ENCODE results near the gene SLC35D1. TPM values are rescaled to one million over a fixed set of nuclear protein-coding genes. Genes with fewer than 3 reads are reported as not detected.
"Not testable (repeated sequence)": the region's sequence is repeated elsewhere in the genome, so short reads cannot be mapped to it uniquely, and the experiment has no call there.

SLC35D1 gene
- total and polyA plus RNA-seq, 7 donors = 3.9 to 22.9 (median 9.4) TPM

GRCh38 chr1:66981679-66982078 lies 72.3 kb downstream of the SLC35D1 start:
- Histone ChIP-seq H3K4me1 (peaks cover 0 to 19% (median 10%) of the 10 kb centered on the region in 4 donors), H3K36me3 (peaks cover 0 to 82% (median 7%) of the 10 kb centered on the region in 4 donors), H3K9me3 (no peaks in the 10 kb centered on the region), H3K27me3 (no peaks in the 10 kb centered on the region), H3K4me3 (peak overlapping the region; percentile 3 to 46 (median 36)), H3K27ac (peak overlapping the region; percentile 8 to 74 (median 64))
- DNase-seq = peak; percentile 74
- 17 to 32% methylated on average over 4 of the region's 4 CpGs for WGBS, 2 donors
- intact Hi-C loops (cut with DNase I) = loop anchor here (5.0 kb wide), 1 partner anchor 49 kb away; no protein-coding TSS in a partner anchor
- peak in 2 of 4 donors; percentile 17 to 30 for TF ChIP-seq POLR2AphosphoS5 (IDR thresholded peaks at IDR 0.05)
- TF ChIP-seq, protein P1, sequence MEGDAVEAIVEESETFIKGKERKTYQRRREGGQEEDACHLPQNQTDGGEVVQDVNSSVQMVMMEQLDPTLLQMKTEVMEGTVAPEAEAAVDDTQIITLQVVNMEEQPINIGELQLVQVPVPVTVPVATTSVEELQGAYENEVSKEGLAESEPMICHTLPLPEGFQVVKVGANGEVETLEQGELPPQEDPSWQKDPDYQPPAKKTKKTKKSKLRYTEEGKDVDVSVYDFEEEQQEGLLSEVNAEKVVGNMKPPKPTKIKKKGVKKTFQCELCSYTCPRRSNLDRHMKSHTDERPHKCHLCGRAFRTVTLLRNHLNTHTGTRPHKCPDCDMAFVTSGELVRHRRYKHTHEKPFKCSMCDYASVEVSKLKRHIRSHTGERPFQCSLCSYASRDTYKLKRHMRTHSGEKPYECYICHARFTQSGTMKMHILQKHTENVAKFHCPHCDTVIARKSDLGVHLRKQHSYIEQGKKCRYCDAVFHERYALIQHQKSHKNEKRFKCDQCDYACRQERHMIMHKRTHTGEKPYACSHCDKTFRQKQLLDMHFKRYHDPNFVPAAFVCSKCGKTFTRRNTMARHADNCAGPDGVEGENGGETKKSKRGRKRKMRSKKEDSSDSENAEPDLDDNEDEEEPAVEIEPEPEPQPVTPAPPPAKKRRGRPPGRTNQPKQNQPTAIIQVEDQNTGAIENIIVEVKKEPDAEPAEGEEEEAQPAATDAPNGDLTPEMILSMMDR (IDR thresholded peaks at IDR 0.05) = no peak
- TF ChIP-seq EP300 (IDR thresholded peaks at IDR 0.05) = no peak

GRCh38 chr1:66980745-66981367 lies 73.1 kb downstream of the SLC35D1 start:
- no peak for DNase-seq
- 59 to 73% methylated on average over 1 of the region's 1 CpG for WGBS, 2 donors
- Histone ChIP-seq H3K4me1 (peaks cover 0 to 19% (median 10%) of the 10 kb centered on the region in 4 donors), H3K27ac (peak overlapping the region; percentile 8 to 74 (median 64)), H3K27me3 (no peaks in the 10 kb centered on the region), H3K4me3 (peak overlapping the region in 3 of 4 donors; percentile 27 to 46 (median 45)), H3K9me3 (no peaks in the 10 kb centered on the region), H3K36me3 (peaks cover 0 to 84% (median 5%) of the 10 kb centered on the region in 4 donors)
- intact Hi-C loops (cut with DNase I) = loop anchor here (5.0 kb wide), 1 partner anchor 49 kb away; no protein-coding TSS in a partner anchor
- TF ChIP-seq POLR2AphosphoS5 (IDR thresholded peaks at IDR 0.05) (peak in 1 of 4 donors; percentile 16), POLR2A (IDR thresholded peaks at IDR 0.05) (no peak)

DNA sequence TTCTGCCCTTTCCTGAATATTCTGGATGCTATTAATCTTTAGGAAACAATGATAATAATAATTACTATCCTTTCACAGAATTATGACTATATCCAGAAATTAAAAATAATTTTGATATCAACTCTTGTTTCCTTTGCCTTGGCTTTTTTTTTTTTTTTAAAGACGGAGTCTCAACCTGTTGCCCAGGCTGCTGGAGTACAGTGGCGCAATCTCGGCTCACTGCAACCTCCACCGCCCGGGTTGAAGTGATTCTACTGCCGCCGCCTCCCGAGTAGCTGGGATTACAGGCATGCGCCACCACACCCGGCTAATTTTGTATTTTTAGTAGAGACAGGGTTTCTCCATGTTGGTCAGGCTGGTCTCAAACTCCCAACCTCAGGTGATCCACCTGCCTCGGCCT lies 74.3 kb downstream of the SLC35D1 start:
- 97 to 98% methylated on average over 11 of the region's 11 CpGs for WGBS, 2 donors
- not testable (repeated sequence) for H3K27ac ChIP-seq, H3K27me3 ChIP-seq, DNase-seq, H3K4me3 ChIP-seq, H3K9me3 ChIP-seq
- peaks cover 0 to 85% (median 6%) of the 10 kb centered on the region in 4 donors for H3K36me3 ChIP-seq
- H3K4me1 ChIP-seq = peaks cover 0 to 19% (median 10%) of the 10 kb centered on the region in 4 donors
- intact Hi-C loops (cut with DNase I) = loop anchor here (5.0 kb wide), 1 partner anchor 47 kb away; no protein-coding TSS in a partner anchor

DNA sequence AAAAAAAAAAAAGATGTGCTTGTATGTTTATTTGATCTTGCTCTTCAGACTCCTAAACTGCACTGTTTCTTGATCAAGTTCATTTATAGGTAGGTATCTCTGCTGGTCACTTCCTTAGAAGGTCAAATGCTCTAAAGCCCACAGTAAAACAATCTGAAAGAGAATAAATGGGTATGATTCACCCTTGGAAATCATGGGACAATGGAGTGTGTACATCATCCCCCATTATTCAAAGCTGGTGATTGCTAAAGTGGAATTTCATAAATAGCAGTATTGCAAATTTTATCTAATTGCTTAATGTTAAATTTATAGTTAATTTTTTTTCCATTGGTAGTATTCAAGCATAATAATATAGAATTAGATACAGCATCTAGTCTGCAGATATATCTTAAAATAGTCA lies 75.7 kb downstream of the SLC35D1 start:
- intact Hi-C loops (cut with DNase I) = no loop called here
- no peaks in the 10 kb centered on the region for H3K27me3 ChIP-seq
- H3K36me3 ChIP-seq = peaks cover 0 to 80% (median 4%) of the 10 kb centered on the region in 4 donors

GRCh38 chr1:66968574-66968973 lies 85.4 kb downstream of the SLC35D1 start:
- H3K9me3 ChIP-seq = no peaks in the 10 kb centered on the region
- H3K27ac ChIP-seq = no peak overlapping the region
- TF ChIP-seq POLR2A (IDR thresholded peaks at IDR 0.05) (no peak), POLR2AphosphoS5 (IDR thresholded peaks at IDR 0.05) (no peak), EP300 (IDR thresholded peaks at IDR 0.05) (no peak)
- TF ChIP-seq, protein P1 (IDR thresholded peaks at IDR 0.05) = no peak
- intact Hi-C loops (cut with DNase I) = no loop called here
- H3K4me3 ChIP-seq = no peak overlapping the region
- H3K27me3 ChIP-seq = no peaks in the 10 kb centered on the region
- 78 to 89% methylated on average over 3 of the region's 3 CpGs for WGBS, 2 donors
- peaks cover 0 to 88% (median 19%) of the 10 kb centered on the region in 4 donors for H3K36me3 ChIP-seq
- H3K4me1 ChIP-seq = peaks cover 0 to 6% (median 0%) of the 10 kb centered on the region in 4 donors
- DNase-seq = no peak

More for the DNA sequence above, 75.7 kb downstream of the SLC35D1 start:
- DNase-seq = no peak
- no peak overlapping the region for H3K27ac ChIP-seq
- no peak overlapping the region for H3K4me3 ChIP-seq
- no peaks in the 10 kb centered on the region for H3K9me3 ChIP-seq
- TF ChIP-seq POLR2A (IDR thresholded peaks at IDR 0.05) (no peak), EP300 (IDR thresholded peaks at IDR 0.05) (no peak), POLR2AphosphoS5 (IDR thresholded peaks at IDR 0.05) (no peak)
- TF ChIP-seq, protein P1 (IDR thresholded peaks at IDR 0.05) = no peak
- peaks cover 0 to 19% (median 10%) of the 10 kb centered on the region in 4 donors for H3K4me1 ChIP-seq

- H3K4me1 ChIP-seq; H3K27me3 ChIP-seq; intact Hi-C loops (cut with DNase I); H3K27ac ChIP-seq; DNase-seq; H3K9me3 ChIP-seq; H3K4me3 ChIP-seq: not testable (repeated sequence)
- H3K36me3 ChIP-seq = peaks cover 0 to 88% (median 17%) of the 10 kb centered on the region in 4 donors
- 93 to 94% methylated on average over 7 of the region's 7 CpGs for WGBS, 2 donors
Observed at GRCh38 chr1:66966188-66966873, 87.6 kb downstream of the SLC35D1 start.

Measured in sigmoid colon (tissue), 7 donors.